Uterus (tissue), 4 donors: Measurements from ENCODE around the gene ZNF830. TPM values are rescaled to one million over a fixed set of nuclear protein-coding genes. Genes with fewer than 3 reads are reported as not detected.

Experiments
- DNase-seq, 2 donors: peaks; one replicate each; pipeline ENCODE4 v3.0.0-alpha.2; 2019 to 2020
- H3K27ac ChIP-seq, 2 donors: fragments of 200-600 bp; sonication (generic); 1 replicate in 1 of 2; 2 replicates in 1 of 2; pipeline ENCODE4 v1.5.1; 2016 to 2018
- H3K27me3 ChIP-seq, 2 donors: fragments of 200-600 bp; sonication (generic); one replicate each; pipeline ENCODE4 v1.5.1; 2018 to 2019; ENCODE audit warnings: control low read depth in 1 of 2
- H3K36me3 ChIP-seq, 2 donors: fragments of 200-600 bp; sonication (generic); one replicate each; pipeline ENCODE4 v1.5.1; 2019; ENCODE audit warnings: control low read depth in 1 of 2
- H3K4me1 ChIP-seq, 2 donors: fragments of 200-600 bp; sonication (generic); one replicate each; pipeline ENCODE4 v1.5.1; 2018 to 2019; ENCODE audit warnings: control low read depth in 1 of 2
- H3K4me3 ChIP-seq, 2 donors: fragments of 200-600 bp; sonication (generic); 1 replicate in 1 of 2; 2 replicates in 1 of 2; pipeline ENCODE4 v1.5.1; 2018 to 2019; ENCODE audit warnings: mild to moderate bottlenecking in 1 of 2
- H3K9me3 ChIP-seq, 2 donors: fragments of 200-600 bp; sonication (generic); one replicate each; pipeline ENCODE4 v1.5.1; 2019; ENCODE audit warnings: control low read depth in 1 of 2
- POLR2A ChIP-seq, 2 donors: fragments of 450-650 bp; IDR thresholded peaks; one replicate each; pipeline ENCODE4 v1.6.1; 2016; ENCODE audit warnings: antibody characterized with exemption in 2 of 2, mild to moderate bottlenecking in 1 of 2, moderate library complexity in 1 of 2
- intact Hi-C: fragments of 100-400 bp; cut with DNase I; formaldehyde crosslinking; loops from one replicate; pipeline ENCODE4 v1.15.1; 2023; ENCODE audit warnings: low total_unique reads
- total RNA-seq, 4 donors: library from RNA; depleted of rRNA in 3 of 4; stranded (reverse); fragments of >200 nt in 3 of 4; gene quantifications; one replicate each; pipeline versions ENCODE4 v1.1.0 to v1.2.4, GENCODE V29; 2014 to 2023
- TF ChIP-seq, protein P1 (sequence below), 4 experiments: fragments of 200-600 bp in 2 of 4; fragments of 450-650 bp in 2 of 4; sonication (generic) in 2 of 4; IDR thresholded peaks; one replicate each; pipeline ENCODE4 v1.5.1; 2016 to 2019; ENCODE audit warnings: antibody characterized with exemption in 4 of 4, mild to moderate bottlenecking in 2 of 4, moderate library complexity in 1 of 4
- donor health status: DM: yes; HTN: yes; CAD: no.

ZNF830 gene
- total RNA-seq, 4 donors from 2014 or later: 1.5 to 19.5 (median 16.1) TPM

GRCh38 chr17:35003778-35004177 is 42.4 kb downstream of the ZNF830 start:
- H3K27ac ChIP-seq: no peak overlapping the region
- intact Hi-C loops: no loop called here
- no peaks in the 10 kb centered on the region for H3K9me3 ChIP-seq
- H3K27me3 ChIP-seq: no peaks in the 10 kb centered on the region
- H3K4me1 ChIP-seq: no peaks in the 10 kb centered on the region
- DNase-seq: no peak
- H3K36me3 ChIP-seq: no peaks in the 10 kb centered on the region
- no peak overlapping the region for H3K4me3 ChIP-seq
- TF ChIP-seq POLR2A (IDR thresholded peaks at IDR 0.05): no peak
- TF ChIP-seq, protein P1, sequence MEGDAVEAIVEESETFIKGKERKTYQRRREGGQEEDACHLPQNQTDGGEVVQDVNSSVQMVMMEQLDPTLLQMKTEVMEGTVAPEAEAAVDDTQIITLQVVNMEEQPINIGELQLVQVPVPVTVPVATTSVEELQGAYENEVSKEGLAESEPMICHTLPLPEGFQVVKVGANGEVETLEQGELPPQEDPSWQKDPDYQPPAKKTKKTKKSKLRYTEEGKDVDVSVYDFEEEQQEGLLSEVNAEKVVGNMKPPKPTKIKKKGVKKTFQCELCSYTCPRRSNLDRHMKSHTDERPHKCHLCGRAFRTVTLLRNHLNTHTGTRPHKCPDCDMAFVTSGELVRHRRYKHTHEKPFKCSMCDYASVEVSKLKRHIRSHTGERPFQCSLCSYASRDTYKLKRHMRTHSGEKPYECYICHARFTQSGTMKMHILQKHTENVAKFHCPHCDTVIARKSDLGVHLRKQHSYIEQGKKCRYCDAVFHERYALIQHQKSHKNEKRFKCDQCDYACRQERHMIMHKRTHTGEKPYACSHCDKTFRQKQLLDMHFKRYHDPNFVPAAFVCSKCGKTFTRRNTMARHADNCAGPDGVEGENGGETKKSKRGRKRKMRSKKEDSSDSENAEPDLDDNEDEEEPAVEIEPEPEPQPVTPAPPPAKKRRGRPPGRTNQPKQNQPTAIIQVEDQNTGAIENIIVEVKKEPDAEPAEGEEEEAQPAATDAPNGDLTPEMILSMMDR (IDR thresholded peaks at IDR 0.05): no peak

- Histone ChIP-seq H3K4me3 (no peak overlapping the region), H3K9me3 (no peaks in the 10 kb centered on the region), H3K4me1 (no peaks in the 10 kb centered on the region), H3K36me3 (no peaks in the 10 kb centered on the region), H3K27me3 (no peaks in the 10 kb centered on the region), H3K27ac (no peak overlapping the region)
- DNase-seq: no peak
- intact Hi-C loops: no loop called here
- TF ChIP-seq, protein P1 (IDR thresholded peaks at IDR 0.05): no peak
Measured at GRCh38 chr17:35006345-35006744, 45.0 kb downstream of the ZNF830 start.

DNA sequence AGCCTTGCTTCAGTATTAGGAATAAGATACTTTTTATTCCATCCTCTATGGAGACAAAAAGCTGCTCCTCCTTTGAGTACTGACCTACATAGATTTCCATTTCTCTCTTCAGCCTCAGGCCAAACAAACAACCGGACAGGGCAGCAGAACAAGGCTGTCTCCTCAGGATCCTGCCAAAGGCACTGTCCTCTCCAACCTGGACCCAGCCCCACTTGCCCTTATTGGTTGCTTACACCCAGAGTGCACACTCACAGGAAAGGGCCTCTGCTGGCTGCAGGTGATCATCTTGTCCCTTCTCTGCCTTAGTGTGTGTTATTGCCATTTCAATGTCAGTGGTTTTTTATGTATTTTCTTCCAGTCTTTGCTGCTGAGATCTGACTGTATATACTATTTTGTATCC is 45.6 kb downstream of the ZNF830 start:
- no peaks in the 10 kb centered on the region for H3K9me3 ChIP-seq
- H3K27me3 ChIP-seq: no peaks in the 10 kb centered on the region
- no peaks in the 10 kb centered on the region for H3K36me3 ChIP-seq
- no peaks in the 10 kb centered on the region for H3K4me1 ChIP-seq
- intact Hi-C loops: no loop called here
- no peak overlapping the region for H3K27ac ChIP-seq
- DNase-seq: no peak
- no peak for TF ChIP-seq POLR2A (IDR thresholded peaks at IDR 0.05)
- TF ChIP-seq, protein P1 (IDR thresholded peaks at IDR 0.05): no peak
- H3K4me3 ChIP-seq: no peak overlapping the region

GRCh38 chr17:35010093-35010492 is 48.8 kb downstream of the ZNF830 start:
- intact Hi-C loops: no loop called here
- no peak overlapping the region for H3K27ac ChIP-seq
- no peak for DNase-seq

DNA sequence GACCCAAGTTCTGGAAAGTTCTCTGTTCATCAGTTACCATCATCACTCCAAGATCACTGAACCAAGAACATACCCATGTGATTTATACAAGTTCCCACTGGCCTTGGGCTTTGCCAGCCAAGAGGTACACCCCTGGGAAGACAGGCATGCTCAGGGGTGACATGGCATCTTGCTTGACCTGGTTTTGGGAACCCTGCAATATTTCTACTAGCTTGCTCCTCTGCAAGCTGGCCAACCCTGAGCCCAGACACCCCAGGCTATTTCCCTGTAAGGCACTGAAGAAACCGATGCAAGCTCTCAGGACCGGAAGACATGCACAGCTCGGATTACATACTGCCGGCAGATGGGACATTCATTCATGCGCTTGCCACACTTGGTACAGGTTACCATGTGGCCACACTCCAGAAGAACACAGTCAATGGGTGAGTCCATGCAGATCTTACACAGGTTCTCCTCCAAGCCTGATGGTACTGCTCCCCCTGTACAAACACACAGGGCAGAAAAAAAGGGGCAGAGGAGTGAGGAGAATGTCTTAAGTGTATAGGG is 50.4 kb downstream of the ZNF830 start:
- TF ChIP-seq, protein P1 (IDR thresholded peaks at IDR 0.05): no peak
- TF ChIP-seq POLR2A (IDR thresholded peaks at IDR 0.05): no peak
- no peaks in the 10 kb centered on the region for H3K27me3 ChIP-seq
- H3K4me3 ChIP-seq: no peak overlapping the region
- no peaks in the 10 kb centered on the region for H3K36me3 ChIP-seq
- no peak for DNase-seq
- H3K27ac ChIP-seq: no peak overlapping the region
- intact Hi-C loops: no loop called here
- no peaks in the 10 kb centered on the region for H3K9me3 ChIP-seq
- H3K4me1 ChIP-seq: no peaks in the 10 kb centered on the region

More at GRCh38 chr17:35010093-35010492, 48.8 kb downstream of the ZNF830 start:
- H3K27me3 ChIP-seq: no peaks in the 10 kb centered on the region
- H3K9me3 ChIP-seq: no peaks in the 10 kb centered on the region
- H3K4me3 ChIP-seq: no peak overlapping the region
- no peaks in the 10 kb centered on the region for H3K4me1 ChIP-seq
- TF ChIP-seq, protein P1 (IDR thresholded peaks at IDR 0.05): no peak
- TF ChIP-seq POLR2A (IDR thresholded peaks at IDR 0.05): no peak
- H3K36me3 ChIP-seq: no peaks in the 10 kb centered on the region

Other genes with a start within 250 kb of the ZNF830 start
- gene CCT6B, start 80 bp upstream of the ZNF830 start, total RNA-seq: 1 to 10 TPM in 3 of 4 donors, under 1 TPM in 1; 0.77 to 9.3 (median 7.1) TPM
- gene LIG3, start 19.0 kb downstream of the ZNF830 start, total RNA-seq: 100 to 1,000 TPM in 1 of 4 donors, 10 to 100 TPM in 3; 11.5 to 108 (median 57.0) TPM
- 10 to 100 TPM; 11.5 to 38.5 (median 14.6) TPM for gene RFFL, start 102.2 kb downstream of the ZNF830 start, total RNA-seq
- 10 to 100 TPM in 2 of 4 donors, 1 to 10 TPM in 1, under 1 TPM in 1; 0.29 to 17.4 (median 7.6) TPM for gene RAD51D, start 158.3 kb downstream of the ZNF830 start, total RNA-seq
- gene FNDC8, start 160.1 kb downstream of the ZNF830 start, total RNA-seq: not detected
- 10 to 100 TPM in 3 of 4 donors, 1 to 10 TPM in 1; 3.6 to 30.0 (median 19.7) TPM for gene NLE1, start 180.8 kb downstream of the ZNF830 start, total RNA-seq
- under 1 TPM in 2 of 4 donors, not detected in 2; 0.21 to 0.55 TPM for gene UNC45B, start 186.3 kb downstream of the ZNF830 start, total RNA-seq
- gene SLC35G3, start 232.9 kb downstream of the ZNF830 start, total RNA-seq: not detected